H54 (cell line): Measurements from ENCODE around the gene CMPK1.
A peak's percentile ranks its signal among the peaks of the same experiment; 100 is the strongest.

Experiments used
- DNase-seq: peaks from one replicate; pipeline ENCODE4 v3.0.0; 2011; ENCODE audit warnings: low spot score, mixed read lengths; ENCODE audit not compliant: insufficient read length
- FAIRE-seq: peaks from 3 replicates; lab custom pipeline; 2011; peaks lifted over from hg19 to GRCh38; lab: Jason Lieb, UNC
- POLR2A ChIP-seq: IDR thresholded peaks from 2 replicates; pipeline ENCODE4 v1.6.1; 2011; ENCODE audit warnings: low read depth, mild to moderate bottlenecking, low read length

CMPK1 gene

GRCh38 chr1:47415728-47416318 lies 82.2 kb downstream of the CMPK1 start, which contains the start of gene FOXE3:
Gene FOXE3, plus strand, starts transcription at chr1:47416285. Its CDS starts 31 bp downstream, at chr1:47416316.
- TF ChIP-seq POLR2A: no peak
- no peak for DNase-seq
- no peak for FAIRE-seq

GRCh38 chr1:47416319-47417169 lies 83.0 kb downstream of the CMPK1 start:
- TF ChIP-seq POLR2A: no peak
- DNase-seq (no peak), FAIRE-seq (no peak)

GRCh38 chr1:47417170-47418044 lies 83.8 kb downstream of the CMPK1 start:
- no peak for DNase-seq
- TF ChIP-seq POLR2A: no peak
- no peak for FAIRE-seq

- no peak for TF ChIP-seq POLR2A
- FAIRE-seq: no peak
- DNase-seq: no peak
Observed at GRCh38 chr1:47418122-47418521, 84.5 kb downstream of the CMPK1 start.

GRCh38 chr1:47418681-47419325 lies 85.2 kb downstream of the CMPK1 start:
- FAIRE-seq (no peak), DNase-seq (no peak)
- TF ChIP-seq POLR2A: no peak

- FAIRE-seq (no peak), DNase-seq (no peak)
- no peak for TF ChIP-seq POLR2A
Observed at GRCh38 chr1:47420547-47420946, 87.0 kb downstream of the CMPK1 start.

GRCh38 chr1:47423872-47424271 lies 90.3 kb downstream of the CMPK1 start:
- no peak for DNase-seq
- TF ChIP-seq POLR2A: no peak
- no peak for FAIRE-seq

- DNase-seq (peak; percentile 48), FAIRE-seq (no peak)
- TF ChIP-seq POLR2A: no peak
Observed at GRCh38 chr1:47424336-47424982, 90.9 kb downstream of the CMPK1 start.
